HEK293T (cell line): Measurements from ENCODE around the gene DOK6.

Experiments used
- BHLHE40 ChIP-seq: fragments of 450-650 bp; IDR thresholded peaks from 2 replicates; pipeline ENCODE4 v1.6.1; 2016; ENCODE audit warnings: mild to moderate bottlenecking, moderate library complexity, borderline replicate concordance
- FOXM1 ChIP-seq: fragments of 450-650 bp; IDR thresholded peaks from 2 replicates; pipeline ENCODE4 v1.6.1; 2017; ENCODE audit warnings: mild to moderate bottlenecking, borderline replicate concordance
- SP1 ChIP-seq: fragments of 450-650 bp; IDR thresholded peaks from 2 replicates; pipeline ENCODE4 v1.6.1; 2017
- SUZ12 ChIP-seq: fragments of 450-650 bp; IDR thresholded peaks from 2 replicates; pipeline ENCODE4 v1.6.1; 2016; ENCODE audit warnings: mild to moderate bottlenecking

DNA sequence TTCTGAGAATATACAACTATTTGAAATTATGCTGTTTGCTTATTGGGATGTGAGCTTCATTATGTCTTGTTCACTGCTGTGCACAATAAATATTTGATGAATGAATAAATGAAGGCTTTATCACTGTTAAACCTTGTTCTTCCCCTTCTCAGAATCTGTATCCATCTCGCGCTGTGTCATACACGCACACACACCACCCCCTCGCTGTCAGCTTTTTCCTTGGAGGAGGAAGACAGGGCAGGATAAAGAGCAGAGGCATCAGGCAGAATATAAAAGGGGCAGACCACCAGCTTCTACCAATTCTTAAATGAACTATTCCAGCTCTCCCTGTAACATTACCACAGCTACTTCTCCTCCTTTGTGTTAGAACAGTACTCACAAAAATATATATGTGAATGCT, 472.0 kb downstream of the DOK6 start:
- TF ChIP-seq SP1: no peak
- no peak for TF ChIP-seq FOXM1
- TF ChIP-seq SUZ12: no peak
- no peak for TF ChIP-seq BHLHE40
